KOPT-K1 (cell line): ENCODE results near the gene FBN1.

Experiments
- H3K27ac ChIP-seq: fragments of 200-600 bp; sonication (generic); 2 replicates; pipeline ENCODE4 v1.5.1; 2016; ENCODE audit warnings: antibody characterized with exemption, mild to moderate bottlenecking, low read depth, low read length; ENCODE audit not compliant: poor library complexity, severe bottlenecking
- H3K36me3 ChIP-seq: fragments of 200-600 bp; sonication (generic); 2 replicates; pipeline ENCODE4 v1.5.1; 2017; ENCODE audit warnings: antibody characterized with exemption, mild to moderate bottlenecking, low read length, moderate library complexity; ENCODE audit not compliant: insufficient read depth
- H3K9me3 ChIP-seq: fragments of 200-600 bp; sonication (generic); 2 replicates; pipeline ENCODE4 v1.5.1; 2017; ENCODE audit warnings: antibody characterized with exemption, low read length, mild to moderate bottlenecking; ENCODE audit not compliant: insufficient read depth, poor library complexity, severe bottlenecking

FBN1 gene

DNA sequence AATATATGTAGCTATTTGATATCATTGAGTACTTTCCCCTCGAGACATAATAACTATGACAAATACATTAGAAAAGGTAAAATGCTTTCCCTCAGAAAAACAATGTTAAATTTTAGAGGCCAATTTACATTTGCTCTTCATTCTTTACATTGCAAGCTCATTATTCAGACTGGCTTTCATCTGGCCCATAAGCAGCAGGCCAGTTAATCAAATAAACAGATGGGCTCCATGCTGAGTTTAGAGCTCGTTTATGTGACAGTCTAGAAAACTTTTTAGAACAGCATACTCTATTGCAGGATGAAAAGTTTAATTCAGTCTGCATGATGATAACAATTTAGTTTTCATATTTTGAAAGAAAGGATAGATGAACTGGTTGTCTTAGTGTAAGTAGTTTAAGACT, 163.7 kb downstream of the FBN1 start:
- Histone ChIP-seq H3K27ac (no peak overlapping the region), H3K36me3 (no peaks in the 10 kb centered on the region), H3K9me3 (no peaks in the 10 kb centered on the region)

DNA sequence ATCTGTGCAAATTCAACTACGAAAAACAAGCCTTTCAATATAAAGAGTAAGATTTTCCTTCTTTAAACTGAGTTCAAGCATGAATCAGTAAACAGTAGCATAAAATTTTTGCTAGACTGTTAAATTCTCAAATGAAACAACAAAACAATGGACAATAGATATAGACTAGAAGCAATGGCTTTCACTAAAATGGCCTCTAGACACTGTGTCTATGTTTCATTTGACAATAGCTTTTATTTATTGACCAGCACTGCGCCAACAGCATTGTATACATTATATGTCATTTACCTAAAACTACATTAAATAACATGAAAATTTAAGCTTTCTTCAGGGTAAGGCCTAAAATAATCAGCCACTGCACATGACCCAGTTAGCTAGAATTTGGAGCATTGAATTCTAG, 165.8 kb downstream of the FBN1 start:
- H3K36me3 ChIP-seq, result no peaks in the 10 kb centered on the region
- H3K9me3 ChIP-seq, result no peaks in the 10 kb centered on the region
- H3K27ac ChIP-seq, result no peak overlapping the region

DNA sequence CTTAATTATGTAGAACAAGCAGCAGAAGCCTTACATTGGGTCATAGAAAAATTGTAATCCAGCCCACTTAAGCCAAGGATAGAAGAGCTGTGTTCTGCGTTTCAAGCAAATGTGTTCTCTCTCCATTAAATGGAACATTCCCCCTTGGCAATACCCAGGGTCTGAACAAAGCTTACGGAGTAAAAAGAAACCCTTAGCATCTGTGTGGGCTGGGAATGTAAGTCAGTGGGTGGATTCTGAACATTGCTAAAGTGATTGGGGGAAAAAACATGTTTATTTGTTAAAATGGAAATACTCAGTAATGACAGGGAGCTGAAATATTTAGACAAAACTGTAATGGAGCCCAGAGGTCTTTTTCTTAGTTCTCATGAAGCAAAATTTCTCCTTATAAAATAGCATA, 166.9 kb downstream of the FBN1 start:
- Histone ChIP-seq H3K27ac (no peak overlapping the region), H3K9me3 (no peaks in the 10 kb centered on the region), H3K36me3 (no peaks in the 10 kb centered on the region)

GRCh38 chr15:48477795-48478360, 167.6 kb downstream of the FBN1 start:
- no peak overlapping the region for H3K27ac ChIP-seq
- H3K36me3 ChIP-seq, result no peaks in the 10 kb centered on the region
- no peaks in the 10 kb centered on the region for H3K9me3 ChIP-seq

- H3K36me3 ChIP-seq, result no peaks in the 10 kb centered on the region
- no peak overlapping the region for H3K27ac ChIP-seq
- no peaks in the 10 kb centered on the region for H3K9me3 ChIP-seq
These were observed 169.7 kb downstream of the FBN1 start for GRCh38 chr15:48475600-48476395.

- no peaks in the 10 kb centered on the region for H3K9me3 ChIP-seq
- H3K27ac ChIP-seq, result no peak overlapping the region
- no peaks in the 10 kb centered on the region for H3K36me3 ChIP-seq
These were observed 171.8 kb downstream of the FBN1 start for GRCh38 chr15:48473667-48474066.

DNA sequence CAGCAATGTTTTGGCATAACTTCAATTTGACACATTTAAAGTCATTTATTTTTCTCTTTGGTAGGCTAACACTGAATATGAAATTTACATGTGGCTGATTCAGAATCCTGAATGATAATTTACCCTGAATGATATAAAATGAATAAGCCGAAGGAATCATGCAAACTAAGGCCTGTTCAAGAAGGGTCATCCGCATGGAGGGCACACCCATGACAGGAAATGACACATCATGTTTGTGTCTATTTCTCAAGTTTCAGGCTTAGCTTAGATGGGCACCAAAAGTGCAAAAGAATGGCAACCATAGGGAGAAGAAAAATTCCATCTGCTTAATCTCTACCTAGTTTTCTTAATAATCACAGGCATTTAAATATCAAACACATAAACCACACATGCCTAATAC, 172.8 kb downstream of the FBN1 start:
- no peak overlapping the region for H3K27ac ChIP-seq
- H3K36me3 ChIP-seq, result no peaks in the 10 kb centered on the region
- no peaks in the 10 kb centered on the region for H3K9me3 ChIP-seq

DNA sequence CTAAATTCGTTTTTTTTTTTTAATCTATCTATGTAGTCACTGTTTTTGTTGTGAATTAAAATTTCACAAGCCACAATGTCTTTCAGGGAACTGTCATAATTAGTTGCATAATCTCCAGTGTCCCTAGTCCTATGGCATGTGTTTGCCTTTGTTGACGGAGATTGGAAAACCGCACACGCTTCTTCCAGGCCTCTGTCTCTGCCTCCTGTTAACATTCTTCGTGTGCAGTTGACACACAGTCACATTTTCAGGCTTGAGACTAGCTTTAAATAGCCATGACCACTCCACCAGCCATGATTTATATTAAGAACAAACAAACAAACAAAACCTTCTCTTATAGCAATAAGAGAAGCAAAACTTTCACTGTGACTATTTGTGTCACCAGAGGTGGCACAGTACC, 174.4 kb downstream of the FBN1 start:
- no peaks in the 10 kb centered on the region for H3K9me3 ChIP-seq
- no peaks in the 10 kb centered on the region for H3K36me3 ChIP-seq
- H3K27ac ChIP-seq, result no peak overlapping the region

GRCh38 chr15:48470096-48470495, 175.4 kb downstream of the FBN1 start:
- H3K9me3 ChIP-seq, result no peaks in the 10 kb centered on the region
- H3K27ac ChIP-seq, result no peak overlapping the region
- H3K36me3 ChIP-seq, result no peaks in the 10 kb centered on the region

GRCh38 chr15:48469681-48470080, 175.8 kb downstream of the FBN1 start:
- Histone ChIP-seq H3K9me3 (no peaks in the 10 kb centered on the region), H3K27ac (no peak overlapping the region), H3K36me3 (no peaks in the 10 kb centered on the region)

DNA sequence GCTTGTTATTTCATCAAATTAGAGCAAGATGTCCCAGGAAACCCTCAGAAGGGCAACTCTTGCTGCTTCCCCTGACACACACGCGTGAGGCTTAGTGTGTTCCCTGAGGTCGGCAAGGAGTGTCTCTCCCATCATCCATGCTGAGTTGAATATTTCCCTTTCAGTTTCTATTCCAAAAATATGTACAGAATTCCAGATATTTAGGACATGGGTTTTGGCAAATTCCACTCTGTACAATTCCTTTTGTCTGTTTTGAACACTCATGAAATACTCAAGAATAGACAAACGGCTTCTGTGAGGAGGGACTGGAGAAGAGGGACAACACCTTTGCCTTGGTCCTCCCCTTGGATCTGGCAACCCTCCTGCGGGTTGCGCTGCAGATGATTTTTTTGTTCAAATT, 176.2 kb downstream of the FBN1 start:
- H3K27ac ChIP-seq, result no peak overlapping the region
- H3K36me3 ChIP-seq, result no peaks in the 10 kb centered on the region

GRCh38 chr15:48467801-48468200, 177.7 kb downstream of the FBN1 start:
- no peak overlapping the region for H3K27ac ChIP-seq
- H3K36me3 ChIP-seq, result no peaks in the 10 kb centered on the region; the same call in 1 of the 2 replicates
- no peaks in the 10 kb centered on the region for H3K9me3 ChIP-seq

More for the DNA sequence above, 176.2 kb downstream of the FBN1 start:
- no peaks in the 10 kb centered on the region for H3K9me3 ChIP-seq

DNA sequence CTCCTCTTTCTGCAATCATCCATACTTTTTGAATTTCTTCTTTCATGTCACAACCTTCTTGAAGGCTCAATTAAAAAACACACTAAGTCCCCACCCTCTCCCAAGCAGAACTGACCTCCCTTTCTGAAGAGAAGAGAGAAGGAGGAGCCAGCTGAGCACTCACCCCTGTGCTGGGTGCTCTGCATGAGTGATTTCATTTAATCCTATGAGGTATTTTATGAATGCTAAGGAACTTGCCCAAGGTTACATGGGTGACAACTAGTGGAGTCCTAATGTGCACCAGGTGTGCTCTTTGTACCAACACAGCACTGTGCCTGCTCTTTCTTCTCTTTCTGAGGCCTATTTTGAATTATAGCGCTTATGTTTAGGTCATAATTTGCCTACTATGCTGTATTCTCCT, 178.7 kb downstream of the FBN1 start:
- Histone ChIP-seq H3K9me3 (no peaks in the 10 kb centered on the region), H3K36me3 (no peaks in the 10 kb centered on the region; the same call in 1 of the 2 replicates), H3K27ac (no peak overlapping the region)

GRCh38 chr15:48466079-48466478, 179.4 kb downstream of the FBN1 start:
- no peak overlapping the region for H3K27ac ChIP-seq
- no peaks in the 10 kb centered on the region; the same call in 1 of the 2 replicates for H3K36me3 ChIP-seq

GRCh38 chr15:48465410-48465809, 180.1 kb downstream of the FBN1 start:
- Histone ChIP-seq H3K27ac (no peak overlapping the region), H3K36me3 (no peaks in the 10 kb centered on the region; the same call in 1 of the 2 replicates), H3K9me3 (no peaks in the 10 kb centered on the region)

More at GRCh38 chr15:48466079-48466478, 179.4 kb downstream of the FBN1 start:
- H3K9me3 ChIP-seq, result no peaks in the 10 kb centered on the region

GRCh38 chr15:48463366-48463880, 182.1 kb downstream of the FBN1 start:
- no peak overlapping the region for H3K27ac ChIP-seq
- no peaks in the 10 kb centered on the region for H3K9me3 ChIP-seq
- H3K36me3 ChIP-seq, result no peaks in the 10 kb centered on the region; the same call in 1 of the 2 replicates
